Sigmoid colon (tissue), 7 donors: ENCODE data around the gene SEMG2. TPM values are rescaled to one million over a fixed set of nuclear protein-coding genes. Genes with fewer than 3 reads are reported as not detected.

ENCODE experiments used
- DNase-seq: peaks from one replicate; pipeline ENCODE4 v3.0.0-alpha.2; 2019
- H3K27ac ChIP-seq, 4 donors: fragments of 200-600 bp; sonication (generic); one replicate each; pipeline ENCODE4 v1.5.1; 2016 to 2019; ENCODE audit warnings: mild to moderate bottlenecking in 1 of 4
- H3K27me3 ChIP-seq, 3 donors: fragments of 200-600 bp; sonication (generic); one replicate each; pipeline ENCODE4 v1.5.1; 2019; ENCODE audit warnings: mild to moderate bottlenecking in 1 of 3
- H3K36me3 ChIP-seq, 4 donors: fragments of 200-600 bp; sonication (generic); one replicate each; pipeline ENCODE4 v1.5.1; 2016 to 2019
- H3K4me1 ChIP-seq, 4 donors: fragments of 200-600 bp; sonication (generic); one replicate each; pipeline ENCODE4 v1.5.1; 2017 to 2019
- H3K4me3 ChIP-seq, 4 donors: fragments of 200-600 bp; sonication (generic); one replicate each; pipeline ENCODE4 v1.5.1; 2017 to 2019; ENCODE audit warnings: mild to moderate bottlenecking in 2 of 4, moderate library complexity in 1 of 4
- H3K9me3 ChIP-seq, 4 donors: fragments of 200-600 bp in 3 of 4; sonication (generic) in 3 of 4; one replicate each; pipeline versions ENCODE4 v1.5.1 to v1.6.1; 2013 to 2019
- EP300 ChIP-seq, 4 donors: sonication (generic); formaldehyde crosslinking; IDR thresholded peaks; one replicate each; pipeline ENCODE4 v1.6.1; 2017; ENCODE audit warnings: antibody characterized with exemption in 4 of 4
- POLR2A ChIP-seq, 2 donors: fragments of 450-650 bp; IDR thresholded peaks; one replicate each; pipeline ENCODE4 v1.6.1; 2016; ENCODE audit warnings: antibody characterized with exemption in 2 of 2, mild to moderate bottlenecking in 2 of 2, moderate library complexity in 2 of 2
- POLR2AphosphoS5 ChIP-seq, 4 donors: sonication (generic); formaldehyde crosslinking; IDR thresholded peaks; one replicate each; pipeline ENCODE4 v1.6.1; 2017; ENCODE audit warnings: antibody characterized with exemption in 4 of 4
- WGBS, 2 donors: extraction: QIAGEN DNeasy Blood & Tissue Kit; methylation state at CpG; one replicate each; pipeline ENCODE4 v1.1.7; 2013; 5-methylcytosine and 5-hydroxymethylcytosine counted together
- intact Hi-C: fragments of 100-400 bp; cut with DNase I; formaldehyde crosslinking; loops from one replicate; pipeline ENCODE4 v1.15.1; 2023
- polyA plus RNA-seq, 3 donors: library from polyadenylated mRNA; stranded (reverse); fragments of 200-250 nt; gene quantifications; one replicate each; pipeline ENCODE4 v1.2.3, GENCODE V29; 2013
- total RNA-seq, 4 donors: library from RNA; depleted of rRNA; stranded (reverse); fragments of >200 nt; gene quantifications; one replicate each; pipeline ENCODE4 v1.1.0, GENCODE V29; 2016
- TF ChIP-seq, protein P1 (sequence below), 4 experiments: fragments of 450-650 bp in 3 of 4; fragments of 200-600 bp in 1 of 4; IDR thresholded peaks; one replicate each; pipeline ENCODE4 v1.5.1; 2016 to 2019; ENCODE audit warnings: antibody characterized with exemption in 4 of 4, mild to moderate bottlenecking in 3 of 4, moderate library complexity in 2 of 4
- donor health status: healthy with polysubstance abuse.
- donor health status: Bipolar disorder and iron deficiency.
- donor health status: healthy.

Gene SEMG2
- total and polyA plus RNA-seq, 7 donors, result not detected

DNA sequence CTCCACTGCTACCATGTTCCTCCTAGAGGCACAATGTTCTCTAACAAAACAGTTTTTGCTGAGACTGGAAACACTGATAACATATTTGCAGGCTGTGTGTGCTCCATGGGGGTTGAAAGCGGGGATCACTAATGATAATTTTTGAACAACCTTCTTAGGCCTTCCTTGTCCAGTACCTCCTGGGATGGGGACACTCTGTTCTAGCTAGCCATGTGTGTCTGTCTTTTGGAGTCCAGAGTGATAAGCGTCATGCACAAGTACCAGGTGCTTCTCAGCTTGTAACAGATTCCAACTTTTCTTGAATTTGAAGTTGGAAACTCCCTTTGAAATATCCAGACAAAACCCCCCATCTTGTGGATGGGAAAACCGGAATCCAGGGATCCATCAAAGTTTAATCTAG, 31.3 kb upstream of the SEMG2 start:
- TF ChIP-seq, protein P1, sequence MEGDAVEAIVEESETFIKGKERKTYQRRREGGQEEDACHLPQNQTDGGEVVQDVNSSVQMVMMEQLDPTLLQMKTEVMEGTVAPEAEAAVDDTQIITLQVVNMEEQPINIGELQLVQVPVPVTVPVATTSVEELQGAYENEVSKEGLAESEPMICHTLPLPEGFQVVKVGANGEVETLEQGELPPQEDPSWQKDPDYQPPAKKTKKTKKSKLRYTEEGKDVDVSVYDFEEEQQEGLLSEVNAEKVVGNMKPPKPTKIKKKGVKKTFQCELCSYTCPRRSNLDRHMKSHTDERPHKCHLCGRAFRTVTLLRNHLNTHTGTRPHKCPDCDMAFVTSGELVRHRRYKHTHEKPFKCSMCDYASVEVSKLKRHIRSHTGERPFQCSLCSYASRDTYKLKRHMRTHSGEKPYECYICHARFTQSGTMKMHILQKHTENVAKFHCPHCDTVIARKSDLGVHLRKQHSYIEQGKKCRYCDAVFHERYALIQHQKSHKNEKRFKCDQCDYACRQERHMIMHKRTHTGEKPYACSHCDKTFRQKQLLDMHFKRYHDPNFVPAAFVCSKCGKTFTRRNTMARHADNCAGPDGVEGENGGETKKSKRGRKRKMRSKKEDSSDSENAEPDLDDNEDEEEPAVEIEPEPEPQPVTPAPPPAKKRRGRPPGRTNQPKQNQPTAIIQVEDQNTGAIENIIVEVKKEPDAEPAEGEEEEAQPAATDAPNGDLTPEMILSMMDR (IDR thresholded peaks at IDR 0.05), result no peak
- TF ChIP-seq POLR2AphosphoS5 (IDR thresholded peaks at IDR 0.05), result no peak
- no peak for TF ChIP-seq EP300 (IDR thresholded peaks at IDR 0.05)
- TF ChIP-seq POLR2A (IDR thresholded peaks at IDR 0.05), result no peak
- no peaks in the 10 kb centered on the region for H3K27me3 ChIP-seq

DNA sequence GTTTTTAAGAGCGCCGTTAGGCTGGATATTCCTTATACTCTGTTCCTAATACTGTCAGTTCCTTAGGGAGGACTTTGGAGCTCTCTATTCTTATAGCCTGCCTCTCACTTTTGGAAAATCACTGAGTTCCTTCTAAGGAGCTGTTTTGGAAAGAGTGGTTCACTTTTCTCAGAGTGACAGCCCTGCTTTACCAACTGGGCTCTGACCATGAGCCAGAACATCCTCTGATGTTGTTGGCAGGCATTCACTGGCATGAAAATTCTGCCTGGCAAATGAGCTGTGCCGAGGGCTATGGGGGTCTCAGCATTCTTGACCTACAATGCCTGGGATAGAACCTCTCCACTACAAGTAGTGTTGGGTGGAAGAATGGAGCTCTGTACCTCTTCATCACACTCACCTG, 29.2 kb upstream of the SEMG2 start:
- Histone ChIP-seq H3K27me3 (no peaks in the 10 kb centered on the region), H3K4me1 (no peaks in the 10 kb centered on the region), H3K9me3 (peaks cover 0 to 2% (median 0%) of the 10 kb centered on the region in 4 donors), H3K27ac (no peak overlapping the region), H3K4me3 (no peak overlapping the region), H3K36me3 (no peaks in the 10 kb centered on the region)
- WGBS, 2 donors, result 92 to 94% methylated on average over 3 of the region's 3 CpGs
- intact Hi-C loops, result no loop called here
- TF ChIP-seq EP300 (IDR thresholded peaks at IDR 0.05) (no peak), POLR2AphosphoS5 (IDR thresholded peaks at IDR 0.05) (no peak), POLR2A (IDR thresholded peaks at IDR 0.05) (no peak)
- TF ChIP-seq, protein P1 (IDR thresholded peaks at IDR 0.05), result no peak
- no peak for DNase-seq

More for the DNA sequence above, 31.3 kb upstream of the SEMG2 start:
- WGBS, 2 donors, result 89 to 93% methylated on average over 3 of the region's 3 CpGs
- intact Hi-C loops, result no loop called here
- Histone ChIP-seq H3K27ac (no peak overlapping the region), H3K4me3 (no peak overlapping the region), H3K4me1 (no peaks in the 10 kb centered on the region), H3K9me3 (no peaks in the 10 kb centered on the region), H3K36me3 (no peaks in the 10 kb centered on the region)
- DNase-seq, result no peak

DNA sequence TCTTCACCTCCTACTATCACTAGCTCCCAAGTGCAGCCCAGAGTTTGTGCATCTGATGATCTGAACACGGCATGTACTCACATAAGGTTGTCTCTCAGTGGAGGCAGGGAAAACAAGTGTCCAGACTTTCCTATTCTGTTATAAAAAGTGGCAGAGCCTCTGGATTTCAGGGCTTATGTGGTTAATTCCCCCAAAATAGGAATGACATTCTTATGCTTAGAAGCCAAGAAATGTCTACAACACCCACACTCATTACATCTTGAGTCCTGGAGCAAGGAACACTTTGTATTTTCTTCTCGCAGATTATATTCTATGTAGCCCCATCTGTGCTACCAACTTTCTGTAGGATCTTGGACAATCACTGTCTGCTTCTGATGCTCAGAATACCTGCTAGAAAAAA, 27.8 kb upstream of the SEMG2 start:
- whole genome bisulfite sequencing, 2 donors, result 95 to 97% methylated on average over 2 of the region's 2 CpGs
- intact Hi-C loops, result no loop called here
- peaks cover 0 to 2% (median 0%) of the 10 kb centered on the region in 4 donors for H3K9me3 ChIP-seq
- DNase-seq, result no peak
- H3K27ac ChIP-seq, result no peak overlapping the region
- H3K4me1 ChIP-seq, result no peaks in the 10 kb centered on the region
- H3K36me3 ChIP-seq, result no peaks in the 10 kb centered on the region
- no peaks in the 10 kb centered on the region for H3K27me3 ChIP-seq
- no peak overlapping the region for H3K4me3 ChIP-seq
- TF ChIP-seq EP300 (IDR thresholded peaks at IDR 0.05) (no peak), POLR2A (IDR thresholded peaks at IDR 0.05) (no peak), POLR2AphosphoS5 (IDR thresholded peaks at IDR 0.05) (no peak)
- TF ChIP-seq, protein P1 (IDR thresholded peaks at IDR 0.05), result no peak

DNA sequence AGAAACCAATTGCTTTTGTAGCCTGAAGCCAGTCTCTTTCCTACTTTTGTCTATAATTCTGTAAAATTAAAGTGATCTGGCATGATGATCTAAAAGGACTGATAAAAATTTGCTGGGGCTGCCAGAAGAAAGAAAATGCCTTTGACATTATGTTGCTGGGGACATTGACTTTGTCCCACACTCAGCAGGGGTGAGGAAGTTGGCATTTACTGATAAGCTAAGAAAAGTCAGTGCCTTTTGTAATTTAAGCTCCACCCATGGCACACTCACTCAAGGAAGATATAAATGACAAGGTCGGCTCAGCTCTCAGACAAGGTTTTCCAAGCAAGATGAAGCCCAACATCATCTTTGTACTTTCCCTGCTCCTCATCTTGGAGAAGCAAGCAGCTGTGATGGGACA, 14.4 kb upstream of the SEMG2 start, which contains the start of gene SEMG1:
TSS of gene SEMG1 (plus strand) at position 309 of the 400 bp plus-strand sequence. CDS start at position 330, 21 bp downstream.
- intact Hi-C loops, result no loop called here
- H3K4me1 ChIP-seq, result no peaks in the 10 kb centered on the region
- no peak within 1 kb of the TSS for H3K4me3 ChIP-seq
- H3K27me3 ChIP-seq, result no peaks in the 10 kb centered on the region
- TF ChIP-seq, protein P1 (IDR thresholded peaks at IDR 0.05), result no peak
- TF ChIP-seq EP300 (IDR thresholded peaks at IDR 0.05), result no peak
- TF ChIP-seq POLR2A (IDR thresholded peaks at IDR 0.05), result no peak
- TF ChIP-seq POLR2AphosphoS5 (IDR thresholded peaks at IDR 0.05), result no peak
- WGBS, 2 donors, result 16 to 23% methylated on average over 1 of the region's 1 CpG
- no peak within 1 kb of the TSS for H3K27ac ChIP-seq
- H3K9me3 ChIP-seq, result peaks cover 0 to 10% (median 0%) of the 10 kb centered on the region in 4 donors
- no peaks in the 10 kb centered on the region for H3K36me3 ChIP-seq
- DNase-seq, result no peak

DNA sequence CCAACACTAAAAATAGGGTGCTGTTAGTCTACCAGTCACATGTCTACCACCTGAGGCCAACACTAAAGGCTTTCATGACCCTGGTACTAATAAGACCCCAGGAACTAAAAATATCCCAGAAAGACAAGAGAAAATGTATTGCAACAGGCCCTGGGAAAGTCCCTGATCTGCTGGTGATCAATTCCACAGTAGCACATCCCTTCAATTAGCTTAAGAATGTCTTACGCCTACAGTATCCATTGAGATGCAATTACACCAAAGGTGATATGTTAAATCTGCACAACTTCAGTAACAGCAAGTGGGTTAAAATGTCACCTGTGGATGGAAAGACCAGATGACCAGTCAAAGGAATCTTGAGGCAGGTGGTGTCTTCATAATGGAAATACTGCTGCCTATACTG, 11.2 kb upstream of the SEMG2 start:
- intact Hi-C loops, result no loop called here
- Histone ChIP-seq H3K4me3 (no peak overlapping the region), H3K4me1 (no peaks in the 10 kb centered on the region), H3K36me3 (no peaks in the 10 kb centered on the region), H3K27me3 (peaks cover 0 to 4% (median 0%) of the 10 kb centered on the region in 3 donors), H3K27ac (no peak overlapping the region), H3K9me3 (no peaks in the 10 kb centered on the region)
- DNase-seq, result no peak
- TF ChIP-seq EP300 (IDR thresholded peaks at IDR 0.05) (no peak), POLR2A (IDR thresholded peaks at IDR 0.05) (no peak), POLR2AphosphoS5 (IDR thresholded peaks at IDR 0.05) (no peak)
- TF ChIP-seq, protein P1 (IDR thresholded peaks at IDR 0.05), result no peak
- 98 to 100% methylated on average over 1 of the region's 1 CpG for WGBS, 2 donors
